Fibroblast of skin of left quadriceps (primary cell): ENCODE measurements around the gene TAS1R1.
A peak's percentile ranks its signal among the peaks of the same experiment; 100 is the strongest.

Experiments used
- DNase-seq, 2 experiments: peaks; one replicate each; pipeline ENCODE4 v3.0.0-alpha.2; 2013; ENCODE audit warnings: low read depth in 2 of 2

The TAS1R1 gene

DNA sequence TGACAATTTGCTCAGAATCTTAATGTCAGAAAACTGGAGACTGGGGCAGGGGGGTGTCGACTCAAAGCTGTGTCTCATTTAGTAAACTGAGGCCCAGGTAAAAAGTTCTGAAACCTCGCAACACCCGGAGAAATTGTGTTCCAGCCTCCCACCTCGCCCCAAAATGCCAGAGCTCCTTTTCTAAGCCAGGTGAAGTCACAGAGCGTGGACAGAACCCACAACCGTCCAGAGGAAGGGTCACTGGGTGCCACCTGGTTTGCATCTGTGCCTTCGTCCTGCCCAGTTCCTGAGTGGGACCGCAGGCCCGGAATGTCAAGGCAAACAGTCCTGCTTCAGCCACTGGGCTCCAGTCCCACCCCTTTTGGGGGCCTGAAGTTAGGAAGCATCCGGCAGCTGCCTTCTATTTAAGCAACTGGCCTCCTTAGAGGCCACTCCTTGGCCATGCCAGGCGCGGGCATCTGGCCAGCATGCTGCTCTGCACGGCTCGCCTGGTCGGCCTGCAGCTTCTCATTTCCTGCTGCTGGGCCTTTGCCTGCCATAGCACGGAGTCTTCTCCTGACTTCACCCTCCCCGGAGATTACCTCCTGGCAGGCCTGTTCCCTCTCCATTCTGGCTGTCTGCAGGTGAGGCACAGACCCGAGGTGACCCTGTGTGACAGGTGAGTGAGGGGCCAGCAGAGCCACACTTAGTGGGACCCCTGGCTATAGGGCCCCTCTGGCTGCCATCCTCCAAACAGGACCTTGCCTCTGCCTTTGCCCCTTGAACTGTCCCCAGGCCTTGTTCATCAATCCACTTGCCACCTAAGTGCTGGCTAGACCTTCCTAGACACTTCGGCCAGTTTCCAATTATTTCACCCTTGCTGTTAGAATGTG is at the start of gene TAS1R1:
TSS of gene TAS1R1 (plus strand) at position 401 of the 872 bp plus-strand sequence. CDS start at position 468, 67 bp downstream.
- DNase-seq, result no peak

DNA sequence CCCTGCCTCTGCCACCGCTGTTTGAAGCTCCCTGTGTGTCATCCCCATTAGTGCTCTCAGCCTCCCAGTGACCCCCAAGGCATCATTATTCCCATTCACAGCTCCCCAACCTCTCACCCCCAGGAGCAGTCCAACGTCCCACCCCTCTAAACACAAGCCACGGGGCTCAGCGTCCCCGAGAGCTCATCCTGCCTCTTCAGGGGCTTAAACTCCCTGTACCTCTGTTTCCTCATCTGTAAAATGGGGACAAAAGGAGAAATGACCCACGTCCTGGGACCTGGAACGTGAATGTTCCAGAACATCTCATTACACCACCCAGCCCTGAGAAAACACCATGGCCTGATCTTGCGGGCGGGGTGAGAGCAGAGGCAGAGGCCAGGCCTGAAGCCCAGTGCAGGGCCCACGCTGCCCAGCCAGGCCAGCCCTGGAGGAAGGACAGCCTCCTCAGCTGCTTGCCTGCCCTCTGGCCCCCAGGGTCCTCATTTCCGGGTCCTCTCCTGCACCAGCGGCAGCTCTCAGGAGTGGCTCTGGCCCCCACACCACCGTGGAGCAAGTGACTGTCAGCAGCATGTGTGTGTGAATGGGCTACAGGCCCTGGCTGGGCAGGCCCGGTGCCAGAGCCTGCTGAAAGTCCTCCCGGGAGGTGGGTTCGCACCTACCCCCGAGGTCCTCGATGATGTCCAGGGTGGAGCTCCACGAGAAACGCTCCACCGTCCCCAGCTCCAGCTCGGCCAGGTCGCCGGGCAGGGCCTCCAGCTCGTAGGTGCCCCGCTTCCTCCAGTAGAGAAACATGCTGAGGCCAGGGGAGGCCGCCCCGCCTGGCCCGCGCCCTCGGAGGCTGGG is 49.5 kb upstream of the TAS1R1 start:
- DNase-seq, result no peak

DNA sequence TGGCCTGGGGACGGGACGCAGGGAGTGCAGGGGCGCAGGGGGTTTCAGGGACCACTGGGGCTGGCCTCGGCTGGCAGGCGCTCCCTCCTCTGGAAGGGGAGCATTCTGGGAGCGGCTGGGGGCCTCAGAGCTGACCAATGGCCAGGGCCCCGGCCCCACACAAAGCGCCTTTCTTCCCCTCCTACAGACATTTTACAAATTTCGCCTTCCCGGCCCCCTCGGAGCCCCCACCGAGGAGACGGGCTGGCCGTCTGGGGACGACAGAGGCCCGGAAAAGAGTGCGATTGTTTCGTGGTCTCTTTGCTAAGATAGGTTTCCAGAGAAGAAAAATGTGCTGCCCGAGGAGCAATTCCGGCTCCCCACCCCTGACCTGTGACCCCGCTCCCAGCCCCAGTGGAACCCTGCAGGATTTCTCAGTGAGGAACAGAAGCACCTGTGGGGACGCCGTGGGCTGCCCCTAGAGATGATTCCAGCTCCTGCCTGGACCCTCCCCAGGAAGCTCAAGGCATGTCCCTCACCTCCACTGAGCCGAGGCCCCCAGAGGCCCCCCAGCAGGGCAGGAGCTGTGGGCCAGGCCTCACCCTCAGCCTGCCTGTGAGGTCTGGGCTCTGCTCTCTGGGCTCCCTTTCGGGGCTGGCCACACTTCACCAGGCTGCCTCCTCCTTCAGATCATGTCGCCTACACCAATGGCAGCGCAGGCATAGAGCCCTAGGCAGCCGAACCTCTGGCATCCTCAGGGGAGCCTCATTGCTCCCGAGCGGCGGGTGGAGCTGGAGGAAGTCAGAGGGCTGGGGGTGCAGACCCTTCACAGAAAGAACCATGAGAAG is 48.7 kb upstream of the TAS1R1 start:
- no peak for DNase-seq

DNA sequence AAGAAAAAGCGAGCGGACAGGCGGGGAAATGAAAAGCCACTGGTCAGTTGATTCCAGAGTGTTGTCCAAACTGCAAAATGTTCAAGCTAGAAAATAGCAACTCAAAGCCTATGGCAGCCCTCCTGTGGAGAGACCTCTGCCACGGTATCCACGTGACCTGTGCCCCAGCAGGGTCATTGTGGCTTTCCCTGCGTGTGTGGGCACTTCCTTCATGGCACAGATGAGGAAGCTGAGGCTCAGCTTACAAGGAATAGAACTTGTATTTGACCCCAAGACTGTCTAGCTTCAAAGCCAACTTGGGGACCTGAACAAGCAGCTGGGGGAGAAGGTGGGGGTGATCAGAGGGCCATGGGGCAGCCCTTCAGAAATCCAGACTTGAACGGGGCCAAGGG is 48.1 kb upstream of the TAS1R1 start:
- no peak for DNase-seq

DNA sequence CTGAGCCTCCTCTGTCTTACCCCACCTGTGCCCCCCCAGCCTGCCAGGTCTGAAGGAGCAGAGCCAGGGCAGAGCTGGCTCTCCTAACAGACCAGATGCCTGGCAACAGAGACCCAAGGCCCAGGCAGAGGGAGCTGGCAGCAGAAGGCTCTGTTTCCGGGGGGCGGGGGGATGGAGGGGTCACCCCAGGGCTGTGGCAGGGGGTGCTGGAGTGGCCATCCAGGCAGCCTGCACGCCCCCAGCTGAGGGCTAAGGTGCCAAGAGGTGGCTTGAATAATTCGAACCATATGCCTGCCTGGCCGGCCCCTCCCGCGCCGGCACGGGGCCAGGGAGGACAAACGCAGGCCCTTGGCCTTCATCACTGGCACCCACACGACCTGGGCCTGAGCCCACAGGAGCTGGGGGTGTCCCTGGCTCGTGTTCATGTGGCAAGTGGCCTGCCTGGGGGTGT is 47.6 kb upstream of the TAS1R1 start:
- no peak for DNase-seq

DNA sequence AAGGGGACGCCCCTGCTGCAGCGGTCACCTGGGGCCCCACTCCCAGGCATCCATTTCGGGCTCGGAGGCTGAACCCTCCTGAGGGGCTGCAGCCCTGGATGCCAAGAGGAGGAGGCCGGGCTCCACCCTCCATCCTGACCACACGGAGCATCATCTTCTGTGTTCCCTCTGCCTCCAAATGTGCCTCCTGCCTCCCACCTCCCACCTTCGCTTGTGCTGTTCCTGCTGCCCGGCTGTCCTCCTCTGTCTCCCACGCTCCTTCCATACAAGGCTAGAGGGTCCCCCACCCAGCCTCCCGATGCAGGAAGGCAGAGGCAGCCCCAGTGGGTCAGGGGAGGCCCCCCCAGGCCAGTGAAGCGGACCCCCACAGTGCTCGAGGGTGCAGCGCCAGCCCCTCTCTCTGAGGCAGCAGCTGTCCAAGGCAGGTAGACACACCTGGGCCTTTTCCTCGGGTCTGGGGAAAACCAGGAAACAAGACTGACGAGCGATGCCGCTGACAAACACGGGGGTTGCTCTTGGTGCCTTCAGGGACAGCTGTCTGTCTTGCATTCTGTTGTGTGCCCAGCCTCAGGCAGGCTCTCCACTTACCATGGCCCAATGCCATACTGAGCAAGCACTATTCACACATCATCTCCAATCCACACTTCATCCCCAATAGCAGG is 46.8 kb upstream of the TAS1R1 start:
- no peak for DNase-seq

DNA sequence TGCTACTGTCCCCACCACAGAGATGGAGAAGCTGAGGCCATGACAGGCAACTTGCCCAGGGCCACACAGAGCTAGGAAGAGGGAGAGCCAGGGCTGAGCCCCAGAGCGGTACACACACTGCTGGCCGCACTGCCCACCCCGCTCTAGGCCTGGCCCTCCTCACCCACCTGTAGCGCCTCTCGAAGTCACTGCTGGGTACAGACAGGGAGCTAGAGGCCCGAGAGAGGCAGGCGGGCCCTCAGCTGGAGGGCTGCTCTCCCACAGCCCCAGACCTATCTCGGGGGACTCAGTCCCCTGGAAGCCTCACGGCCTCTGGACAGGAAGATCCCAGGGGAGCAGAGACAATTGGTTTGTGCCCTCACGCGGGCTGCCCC is 46.3 kb upstream of the TAS1R1 start:
- DNase-seq, result no peak

DNA sequence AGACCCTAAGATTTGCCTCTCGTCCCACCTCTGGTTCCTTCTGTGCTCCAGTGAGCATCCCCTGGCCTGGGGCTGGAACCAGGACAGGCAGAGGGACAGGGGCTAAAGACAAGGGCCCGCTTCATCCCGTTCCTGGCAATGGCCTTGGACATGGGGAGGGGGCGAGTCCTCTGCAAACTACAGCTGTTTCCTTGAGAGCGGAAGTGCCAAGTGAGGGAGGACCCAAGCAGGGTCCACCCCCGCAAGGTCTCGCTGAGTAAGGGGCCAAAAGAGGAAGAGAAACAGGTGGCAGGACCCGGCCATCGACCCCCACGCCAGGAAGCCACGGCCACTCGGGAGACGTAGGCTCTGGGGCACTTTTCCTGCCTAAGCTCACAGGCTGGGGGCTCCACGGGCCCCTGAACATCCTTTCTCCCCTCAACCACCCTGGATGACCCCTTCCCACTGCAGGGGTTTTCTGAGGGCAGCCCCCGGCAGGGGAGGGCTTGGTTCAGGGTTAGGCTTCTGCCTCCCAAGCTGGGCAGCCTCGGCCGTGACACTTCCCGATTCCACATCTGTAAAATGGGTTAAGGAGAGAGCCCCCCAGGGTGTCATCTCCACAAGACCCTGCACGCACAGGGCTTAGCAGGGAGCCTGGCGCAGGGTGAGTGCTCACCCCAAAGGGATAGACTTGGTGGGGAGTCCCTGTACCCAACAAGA is 45.7 kb upstream of the TAS1R1 start:
- DNase-seq, result no peak

DNA sequence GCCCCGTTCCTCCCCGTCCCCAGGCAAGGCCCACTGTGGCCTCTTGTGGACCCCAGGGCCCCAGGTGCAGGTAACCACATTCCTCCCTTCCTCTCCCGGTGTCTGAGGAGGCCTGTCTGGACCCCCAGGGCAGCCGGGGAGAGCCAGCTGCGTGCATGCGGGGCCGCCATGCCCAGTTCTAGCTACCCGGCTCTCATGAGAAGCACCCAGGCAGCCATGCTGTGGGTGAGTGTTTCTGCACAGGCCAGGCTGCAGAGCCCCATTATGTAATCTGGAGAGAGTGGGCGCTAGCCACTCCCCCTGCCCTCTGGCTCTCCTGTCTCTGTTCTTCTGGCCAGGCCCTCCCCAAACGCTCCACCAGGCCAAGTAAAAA is 45.2 kb upstream of the TAS1R1 start:
- DNase-seq, result no peak

DNA sequence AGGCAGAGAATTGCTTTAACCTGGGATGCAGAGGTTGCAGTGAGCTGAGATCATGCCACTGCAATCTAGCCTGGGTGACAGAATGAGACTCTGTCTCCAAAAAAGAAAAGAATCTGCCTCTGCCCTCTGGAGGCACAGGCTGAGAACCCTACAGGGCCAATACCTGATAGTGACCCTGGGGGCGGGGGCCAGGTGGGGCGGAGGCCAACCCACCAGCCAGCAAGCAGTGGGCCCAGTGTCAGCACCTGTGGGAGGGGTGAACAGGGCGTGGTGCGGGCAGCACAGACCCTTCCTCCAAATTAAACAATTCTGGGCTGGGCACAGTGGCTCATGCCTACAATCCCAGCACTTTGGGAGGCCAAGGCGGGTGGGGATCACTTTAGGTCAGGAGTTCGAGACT is 44.6 kb upstream of the TAS1R1 start:
- no peak for DNase-seq

DNA sequence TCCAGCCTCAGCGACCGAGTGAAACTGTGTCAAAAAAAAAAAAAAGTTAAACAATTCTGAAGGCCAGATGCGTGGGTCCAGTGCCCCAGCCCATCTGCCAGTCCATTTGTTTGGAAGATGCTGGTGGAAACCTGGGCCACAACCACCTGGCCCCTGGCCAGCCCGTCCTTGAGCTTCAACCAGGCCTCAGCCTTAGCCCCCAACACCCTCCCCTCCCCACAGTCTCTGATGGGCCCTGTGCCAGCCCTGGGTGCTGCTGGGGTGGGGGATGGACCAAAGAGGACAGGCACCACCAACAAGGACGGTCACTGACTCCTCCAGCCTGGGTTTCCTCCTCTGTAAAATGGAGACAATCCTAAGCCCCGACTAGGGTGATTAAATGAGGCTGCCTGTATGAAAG is 44.1 kb upstream of the TAS1R1 start:
- DNase-seq, result no peak

DNA sequence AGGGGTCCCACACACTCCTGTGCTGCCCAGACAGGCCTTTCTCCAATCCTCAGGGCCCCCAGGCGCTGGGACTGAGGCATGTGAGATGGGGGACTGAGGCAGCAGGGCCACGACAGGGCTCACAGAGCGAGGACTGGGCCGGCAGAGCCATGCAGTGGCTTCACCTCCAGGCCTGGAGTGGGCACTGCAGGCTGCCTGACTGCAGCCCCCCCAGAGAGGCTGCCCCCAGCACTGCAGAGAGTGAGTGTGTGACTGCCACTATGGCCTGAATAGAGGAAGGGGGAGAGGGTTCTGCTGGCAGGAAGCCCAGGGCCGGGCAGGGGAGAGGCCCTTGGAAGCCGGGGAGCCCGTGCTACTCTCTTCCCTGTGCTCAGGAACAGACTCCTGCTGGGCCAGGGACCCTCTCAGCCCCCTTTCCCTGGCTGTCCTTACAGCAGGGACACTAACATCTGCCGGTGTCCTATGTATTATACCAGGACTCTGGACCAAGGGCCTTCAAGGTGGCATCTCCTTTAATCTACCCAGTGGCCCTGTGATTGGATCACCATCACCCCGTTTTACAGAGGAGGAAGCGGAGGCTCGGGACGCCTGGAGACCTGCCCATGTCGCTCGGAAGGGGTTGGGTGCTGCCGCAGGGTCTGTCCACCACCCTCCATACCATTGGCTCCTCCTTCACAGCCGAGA is 43.4 kb upstream of the TAS1R1 start:
- no peak for DNase-seq

DNA sequence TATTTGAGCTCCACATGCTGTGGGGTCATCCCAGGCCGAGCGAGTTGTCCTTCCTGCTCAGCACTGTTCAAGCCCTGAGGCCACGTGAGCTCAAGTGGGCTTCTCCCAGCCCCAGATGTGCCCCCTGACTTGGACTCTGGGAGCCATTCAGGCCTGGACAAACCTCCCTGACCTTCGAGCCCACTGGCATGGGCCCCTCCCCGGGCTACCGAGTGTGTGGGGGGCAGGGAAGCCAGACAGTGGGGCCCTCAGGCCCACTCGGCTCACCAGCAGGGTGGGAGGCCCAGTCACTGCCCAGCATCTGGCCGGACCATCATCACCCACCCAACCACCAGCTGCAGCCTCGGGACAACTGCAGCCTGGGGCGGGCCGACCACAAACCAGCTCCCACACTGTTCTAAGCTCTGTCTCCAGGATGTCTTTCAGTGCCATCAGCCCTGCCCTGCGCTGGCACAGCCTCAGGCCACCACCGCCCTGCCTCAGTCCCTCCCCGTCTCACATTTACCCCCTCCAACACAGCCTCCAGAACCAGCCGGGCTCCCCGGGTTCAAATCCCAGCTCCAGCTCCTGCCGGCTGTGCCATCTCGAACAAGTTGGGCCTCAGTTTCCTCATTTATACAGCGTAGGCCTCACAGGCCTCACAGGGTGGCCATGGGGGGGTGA is 42.7 kb upstream of the TAS1R1 start:
- DNase-seq, result no peak

DNA sequence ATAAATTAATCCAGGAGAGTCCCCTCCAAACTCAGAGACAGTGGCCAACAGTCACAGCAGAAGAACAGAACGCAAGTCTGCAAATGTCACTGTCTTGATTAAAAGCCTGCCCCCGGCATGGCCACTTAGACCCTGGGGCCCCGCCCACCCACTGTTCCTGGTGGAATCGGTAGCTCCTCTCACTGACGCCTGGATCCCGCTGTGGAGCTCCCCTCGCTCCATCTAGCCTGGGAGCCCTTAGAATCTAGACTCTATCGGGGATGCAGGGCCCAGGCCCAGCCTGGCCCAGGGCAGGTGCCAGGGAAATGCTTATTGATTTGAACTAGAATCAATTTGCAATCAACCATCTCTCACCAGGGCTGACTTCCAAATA is 42.2 kb upstream of the TAS1R1 start:
- no peak for DNase-seq

DNA sequence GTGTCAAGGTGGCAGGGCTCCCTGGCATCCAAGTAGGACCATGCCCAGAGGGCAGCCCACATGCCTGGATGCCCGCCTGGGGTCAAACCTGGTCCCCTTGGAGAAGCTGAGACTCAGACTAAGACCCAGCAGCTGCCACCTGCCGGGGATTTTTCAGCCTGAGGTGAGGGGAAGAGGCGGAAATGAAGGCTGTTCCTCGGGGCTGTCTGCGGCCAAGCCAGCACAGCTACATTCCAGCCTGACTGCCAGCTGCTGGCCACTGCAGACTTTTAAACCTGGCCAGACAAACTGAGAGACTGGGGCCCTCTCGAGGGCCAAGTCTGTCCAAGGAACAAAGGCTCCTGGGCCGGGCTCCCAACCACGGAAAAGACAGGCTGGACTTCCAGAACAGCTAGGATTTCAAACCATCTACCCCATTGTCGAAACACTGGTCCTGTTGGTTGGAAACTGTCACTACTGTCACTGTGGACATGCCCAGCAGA is 41.7 kb upstream of the TAS1R1 start:
- DNase-seq, result no peak

DNA sequence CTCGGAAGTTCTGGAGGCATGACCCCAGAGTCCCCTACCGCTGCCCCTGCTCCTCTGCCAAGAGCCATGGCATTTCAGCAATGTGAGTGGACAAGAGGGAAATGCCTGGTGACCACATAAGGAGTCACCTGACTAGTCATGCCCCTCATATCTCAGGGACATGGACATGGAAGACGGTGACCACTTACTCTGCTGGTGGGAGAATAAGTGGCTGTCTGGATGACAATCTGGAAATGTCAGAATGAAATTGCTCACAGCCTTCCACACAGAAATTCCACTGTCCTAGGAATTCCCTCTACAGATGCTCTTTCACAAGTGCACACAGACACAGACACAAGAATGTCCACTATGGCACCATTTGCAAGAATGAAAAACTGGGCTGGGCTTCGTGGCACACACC is 39.3 kb upstream of the TAS1R1 start:
- DNase-seq, result no peak

DNA sequence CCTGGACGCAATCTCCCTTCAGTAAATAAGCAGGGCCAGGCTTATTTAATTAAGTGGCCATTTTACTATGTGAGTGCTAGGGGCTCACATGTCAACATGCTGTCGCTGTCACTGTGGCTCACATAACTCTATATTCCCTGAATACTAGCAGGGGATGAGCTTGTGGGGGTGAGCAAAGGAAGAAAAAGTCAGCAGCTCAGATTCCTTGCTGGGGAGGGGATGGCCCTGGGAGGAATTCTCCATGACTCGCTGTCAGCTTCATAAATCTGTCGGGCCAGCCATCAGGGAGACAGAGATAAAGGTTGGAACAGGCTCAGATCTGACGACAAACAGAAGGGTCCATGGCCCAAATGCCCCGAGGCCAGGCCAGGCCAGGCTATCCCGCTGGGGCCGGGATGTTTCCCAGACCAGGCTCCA is 37.7 kb upstream of the TAS1R1 start:
- DNase-seq, result no peak

DNA sequence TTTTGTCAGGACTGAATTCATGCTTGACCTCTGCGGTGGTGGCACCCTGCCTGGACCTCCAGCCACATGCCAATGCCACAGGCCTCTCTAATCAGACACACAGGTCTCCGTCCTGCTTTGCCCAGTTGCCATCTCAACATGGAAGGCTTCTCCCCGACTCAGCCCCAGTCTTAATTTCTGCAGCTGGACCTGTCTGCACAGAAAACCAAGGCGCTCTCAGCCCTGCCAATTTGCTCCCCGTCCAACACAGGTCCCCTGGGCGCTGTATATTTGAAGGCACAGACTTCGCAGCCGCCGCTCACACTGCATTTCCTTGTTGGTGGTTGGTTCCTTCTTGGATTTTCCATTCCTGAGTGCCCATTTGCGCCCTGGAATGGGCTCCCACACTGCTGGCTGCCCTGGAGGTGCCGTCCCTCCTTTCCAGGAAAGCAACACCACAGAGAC is 35.6 kb upstream of the TAS1R1 start:
- no peak for DNase-seq

DNA sequence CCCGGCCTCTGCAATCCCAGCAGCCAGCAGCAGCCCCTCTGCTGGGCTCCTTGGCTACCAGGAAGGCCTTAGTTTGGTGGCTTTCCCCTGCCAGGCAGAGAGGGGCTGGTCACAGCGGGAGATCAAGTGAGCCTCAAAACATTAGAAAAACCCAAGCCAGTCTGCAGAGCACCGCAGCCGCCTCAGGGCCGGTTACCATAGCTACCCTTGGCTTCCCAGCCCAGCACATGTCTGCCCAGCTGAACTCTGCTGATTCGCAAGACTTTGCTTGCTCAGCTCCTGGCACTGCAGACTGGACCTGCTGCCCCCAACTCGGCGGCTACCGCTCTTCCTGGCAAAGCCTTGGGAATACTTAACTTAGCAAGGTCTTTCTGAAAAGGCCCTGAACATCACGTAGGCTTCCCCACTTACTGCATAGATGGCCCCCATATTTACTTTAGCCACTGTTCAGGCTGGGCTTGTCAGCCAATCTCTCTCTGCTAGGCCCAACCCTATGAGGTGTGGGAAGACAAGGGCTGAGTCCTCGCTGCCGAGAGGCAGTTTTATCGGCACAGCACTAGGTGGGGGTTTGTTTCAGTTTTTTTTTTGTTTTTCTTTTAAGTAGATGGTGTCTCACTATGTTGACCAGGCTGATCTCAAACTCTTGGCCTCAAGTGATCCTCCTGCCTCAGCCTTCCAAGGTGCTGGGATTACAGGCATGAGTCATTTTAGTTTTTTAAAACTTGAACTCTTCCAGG is 35.0 kb upstream of the TAS1R1 start:
- DNase-seq, result peak; percentile 18 to 23
